Activated CD4-positive, alpha-beta T cell treated with anti-CD3 and anti-CD28 coated beads, Interleukin-2, amount 50 U/mL, for 4 hours (primary cell): ENCODE data around the gene ILF2.
"Not testable (repeated sequence)": the region's sequence is repeated elsewhere in the genome, so short reads cannot be mapped to it uniquely, and the experiment has no call there.

ENCODE experiments used
- DNase-seq, 2 experiments: peaks; one replicate each; pipeline ENCODE4 v3.0.0-alpha.2; 2020

ILF2 gene

DNA sequence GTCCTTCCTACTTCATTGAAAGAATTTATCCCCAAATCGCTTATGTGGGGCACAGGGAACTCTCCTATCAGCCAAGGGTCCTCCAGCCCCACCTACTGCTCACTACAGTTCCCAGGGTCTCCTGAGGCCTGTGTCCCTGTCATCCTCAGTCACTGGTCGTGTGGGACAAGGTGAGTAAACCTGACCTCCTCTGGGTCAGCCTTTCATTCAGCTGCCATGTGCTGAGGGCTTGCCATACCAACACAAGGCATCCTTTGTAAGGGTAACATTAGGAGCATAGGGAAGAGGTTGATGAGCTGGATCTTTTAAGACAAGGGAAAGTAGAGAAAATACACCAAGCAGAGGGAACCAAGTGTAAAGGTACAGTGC lies 23.5 kb downstream of the ILF2 start:
- no peak for DNase-seq

DNA sequence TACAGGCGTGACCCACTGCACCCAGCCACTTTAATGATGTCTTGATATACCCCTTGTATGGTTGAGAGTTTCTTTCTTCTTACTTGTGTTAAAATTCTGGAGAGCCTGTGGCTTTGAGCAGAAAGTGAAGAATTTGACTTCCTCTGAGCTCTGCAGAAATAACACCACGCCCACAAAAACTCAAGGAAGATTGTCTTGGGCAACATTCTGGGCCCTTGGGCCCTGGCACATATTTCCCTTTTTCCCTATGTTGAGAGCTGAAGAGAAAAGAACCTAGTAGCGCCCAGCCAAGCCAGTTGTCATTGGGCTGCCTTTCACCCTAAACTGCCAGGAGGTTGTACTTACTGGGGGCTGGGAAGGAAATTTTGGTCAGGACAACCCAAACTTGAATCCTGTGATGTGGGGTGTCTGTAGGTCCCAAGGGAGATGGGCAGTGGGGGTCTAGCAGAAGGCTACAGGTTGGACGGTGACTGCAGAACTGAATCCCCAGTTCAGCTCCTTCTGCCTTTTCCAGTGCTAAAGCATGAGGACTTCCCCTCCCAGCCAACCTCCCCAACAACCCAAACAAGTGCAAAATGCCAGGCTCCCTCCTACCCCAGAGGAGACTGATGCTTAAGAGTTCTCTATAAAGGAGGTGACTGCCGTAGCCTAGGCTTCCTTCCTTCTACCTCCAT lies 24.0 kb downstream of the ILF2 start:
- no peak for DNase-seq

DNA sequence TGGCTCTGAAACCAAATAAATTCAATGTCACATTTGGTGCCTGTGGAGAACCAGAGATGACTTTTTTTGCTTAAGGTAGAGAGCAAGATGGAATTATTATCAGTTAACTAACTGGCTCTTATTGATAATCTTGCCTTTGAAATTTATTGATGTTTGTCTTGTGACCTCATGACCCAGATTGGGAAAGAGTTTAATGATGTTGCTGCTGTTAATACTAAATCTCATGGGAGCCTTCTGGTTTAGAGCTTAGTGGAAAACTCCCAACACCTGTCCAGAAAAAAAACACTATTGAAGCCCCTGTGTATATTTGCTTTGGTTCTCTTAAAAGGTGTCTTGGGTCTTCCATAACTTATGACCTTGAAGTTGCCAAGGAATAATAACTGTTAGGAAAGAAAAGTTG lies 27.0 kb downstream of the ILF2 start:
- DNase-seq = no peak

DNA sequence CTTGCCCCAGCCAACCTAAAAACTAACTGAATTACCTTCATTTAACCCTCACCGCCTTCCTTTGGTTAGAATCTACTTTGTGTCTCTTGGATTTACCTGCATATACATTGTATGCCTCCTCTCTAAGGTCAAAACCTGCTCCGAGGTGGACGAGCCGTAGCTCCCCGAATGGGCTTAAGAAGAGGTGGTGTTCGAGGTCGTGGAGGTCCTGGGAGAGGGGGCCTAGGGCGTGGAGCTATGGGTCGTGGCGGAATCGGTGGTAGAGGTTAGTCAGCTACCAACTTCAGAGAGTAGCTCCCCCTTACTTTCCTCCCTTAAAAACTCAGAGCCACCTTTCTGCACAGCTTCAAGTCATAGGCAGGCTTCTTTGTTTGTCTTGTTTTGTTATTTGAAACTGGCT lies 27.7 kb downstream of the ILF2 start:
- no peak for DNase-seq

DNA sequence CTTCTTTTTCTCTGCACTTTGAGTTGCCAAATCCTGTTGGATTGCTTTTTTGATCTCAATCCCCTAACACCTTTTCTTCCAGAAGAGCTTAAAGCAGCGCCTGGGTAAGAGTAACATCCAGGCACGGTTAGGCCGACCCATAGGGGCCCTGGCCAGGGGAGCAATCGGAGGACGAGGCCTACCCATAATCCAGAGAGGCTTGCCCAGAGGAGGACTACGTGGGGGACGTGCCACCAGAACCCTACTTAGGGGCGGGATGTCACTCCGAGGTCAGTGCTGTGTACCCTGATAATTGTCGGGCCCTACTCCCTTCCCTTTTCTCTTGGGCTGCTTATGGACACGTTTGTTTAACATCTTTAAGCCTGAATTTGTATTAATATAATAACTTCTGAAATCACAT lies 28.6 kb downstream of the ILF2 start:
- DNase-seq = no peak

DNA sequence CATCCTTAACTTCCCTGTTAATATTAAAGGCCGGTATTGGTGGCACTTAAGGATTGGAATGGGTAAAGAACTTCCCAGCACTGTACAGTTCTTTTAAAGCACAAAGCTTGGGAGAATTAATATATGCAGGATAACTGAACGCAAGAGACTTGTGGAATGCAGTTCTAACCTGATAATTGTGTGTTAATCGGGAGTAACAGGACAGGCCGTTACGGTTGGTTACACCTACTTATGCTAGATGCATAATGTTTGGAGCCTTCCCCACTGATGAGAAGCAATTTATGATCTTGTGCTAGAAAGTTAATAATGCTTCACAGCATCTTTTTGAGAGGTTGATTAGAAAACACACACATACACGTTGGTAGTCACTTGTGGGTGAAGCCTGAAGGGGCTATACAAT lies 29.9 kb downstream of the ILF2 start:
- no peak for DNase-seq

DNA sequence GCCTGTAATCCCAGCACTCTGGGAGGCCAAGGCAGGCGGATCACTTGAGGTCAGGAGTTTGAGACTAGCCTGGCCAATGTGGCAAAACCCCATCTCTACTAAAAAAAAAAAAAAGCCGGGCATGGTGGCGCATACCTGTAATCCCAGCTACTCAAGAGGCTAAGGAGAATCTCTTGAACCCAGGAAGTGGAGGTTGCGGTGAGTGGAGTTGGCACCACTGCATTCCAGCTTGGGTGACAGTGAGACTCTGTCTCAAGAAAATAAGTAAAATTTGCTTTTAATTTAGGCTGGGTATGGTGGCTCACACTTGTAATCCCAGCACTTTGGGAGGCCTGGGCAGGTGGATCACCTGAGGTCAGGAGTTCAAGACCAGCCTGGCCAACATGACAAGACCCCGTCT lies 30.6 kb downstream of the ILF2 start:
- not testable (repeated sequence) for DNase-seq

DNA sequence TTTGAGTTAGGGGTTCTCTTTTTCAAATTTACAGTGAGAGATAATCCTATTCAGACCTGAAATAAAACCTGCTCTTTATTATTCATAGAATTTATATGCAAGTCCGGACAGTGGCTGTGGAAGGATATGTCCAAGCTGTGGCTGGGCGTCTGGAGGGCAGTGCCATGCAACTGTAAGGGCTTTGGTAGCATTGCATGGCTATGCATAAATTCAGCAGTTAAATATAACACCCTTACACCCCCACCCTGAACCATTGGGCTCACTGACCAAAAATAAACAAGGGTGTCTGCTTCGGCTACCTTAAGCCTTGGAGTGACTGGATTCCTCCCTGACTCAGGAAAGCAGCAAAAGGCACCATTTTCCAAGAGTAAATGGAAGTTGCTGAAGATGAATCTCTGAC lies 31.5 kb downstream of the ILF2 start:
- DNase-seq = no peak

DNA sequence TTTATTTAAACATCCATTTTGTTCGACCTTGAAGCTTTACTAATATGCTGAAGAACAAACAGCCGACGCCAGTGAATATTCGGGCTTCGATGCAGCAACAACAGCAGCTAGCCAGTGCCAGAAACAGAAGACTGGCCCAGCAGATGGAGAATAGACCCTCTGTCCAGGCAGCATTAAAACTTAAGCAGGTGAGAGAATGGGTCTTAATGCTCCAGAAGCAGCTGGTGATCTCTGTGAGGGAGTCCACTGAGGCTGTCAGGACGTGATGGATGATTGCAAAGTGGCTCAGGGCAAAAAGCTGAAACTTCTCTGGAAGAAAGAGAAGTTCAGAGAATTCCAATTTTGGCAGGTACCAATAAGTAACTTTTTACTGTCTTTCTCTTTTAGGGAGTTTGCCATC lies 32.5 kb downstream of the ILF2 start:
- DNase-seq = no peak

DNA sequence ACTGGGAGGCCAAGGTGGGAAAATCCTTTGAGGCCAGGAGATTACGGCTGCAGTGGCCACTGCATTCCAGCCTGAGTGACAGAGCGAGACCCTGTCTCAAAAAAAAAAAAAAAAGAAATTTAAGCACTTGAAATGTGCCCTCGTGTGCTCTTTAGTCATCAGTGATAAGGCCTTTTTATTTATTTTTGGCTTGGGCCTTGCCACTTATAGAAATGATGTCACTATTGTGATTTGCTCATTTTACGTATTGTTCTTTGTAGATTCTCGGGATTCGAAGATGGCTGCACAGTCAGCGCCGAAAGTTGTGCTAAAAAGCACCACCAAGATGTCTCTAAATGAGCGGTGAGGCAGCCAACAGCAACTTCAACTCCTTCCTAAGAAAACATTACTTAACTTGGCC lies 34.5 kb downstream of the ILF2 start:
- no peak for DNase-seq

DNA sequence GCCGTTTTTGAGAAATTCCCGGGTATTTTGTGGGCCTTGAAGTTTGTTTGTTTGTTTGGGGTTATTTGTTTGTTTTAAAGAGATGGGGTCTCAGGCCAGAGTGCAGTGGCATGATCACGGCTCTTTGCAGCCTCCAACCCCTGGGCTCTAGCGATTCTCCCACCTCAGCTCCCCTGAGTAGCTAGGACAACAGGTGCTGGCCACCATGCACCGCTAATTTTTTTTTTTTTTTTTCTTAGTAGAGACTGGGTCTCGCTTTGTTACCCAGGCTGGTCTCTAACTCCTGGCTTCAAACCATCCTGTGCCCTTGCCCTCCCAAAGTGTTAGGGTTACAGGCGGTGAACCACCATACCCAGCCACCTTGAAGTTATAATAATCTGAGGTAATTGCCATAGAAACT lies 34.9 kb downstream of the ILF2 start:
- DNase-seq = no peak

DNA sequence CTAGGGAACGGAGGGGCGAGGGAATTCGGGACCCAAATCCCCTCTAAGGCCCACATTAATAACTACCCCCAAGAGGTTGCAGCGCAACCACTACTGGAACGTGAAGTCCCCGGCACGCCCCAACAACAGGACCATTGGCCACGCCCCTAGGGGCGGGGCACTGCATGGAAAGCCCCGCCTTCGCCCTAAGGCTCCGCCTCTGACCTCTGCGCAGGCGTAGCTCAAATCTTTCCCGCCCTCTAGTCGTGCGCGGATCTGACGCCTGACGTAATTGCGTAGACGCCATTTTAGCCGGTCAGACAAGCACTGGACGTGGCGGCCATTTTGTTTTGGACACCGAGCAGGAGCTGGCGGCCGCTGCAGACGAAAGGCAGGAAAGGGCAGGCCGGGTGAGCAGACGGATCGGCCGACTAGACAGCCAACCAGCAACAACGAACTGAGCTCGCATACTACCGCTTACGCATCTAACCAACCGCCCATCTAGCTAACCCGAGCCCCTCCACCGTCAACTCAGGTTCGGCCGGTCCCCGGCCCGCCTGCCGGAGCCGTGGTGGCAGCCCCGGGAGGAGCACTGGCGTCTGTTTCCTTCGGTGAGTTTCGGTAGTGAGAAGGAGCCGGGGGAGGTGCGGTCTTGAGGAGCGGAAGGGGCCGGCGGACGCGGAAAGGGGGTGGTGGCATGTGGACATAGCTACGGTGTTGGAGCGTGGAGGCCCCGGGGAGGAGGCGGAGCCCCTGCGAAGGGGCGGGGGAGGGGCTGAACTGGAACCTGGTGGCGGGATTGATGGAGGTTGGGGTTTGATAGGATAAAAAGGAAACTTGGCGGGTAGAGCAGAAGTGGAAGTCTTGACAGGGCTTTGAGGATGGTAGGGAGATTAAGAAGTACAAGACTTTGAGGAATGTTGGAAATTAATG lies 36.8 kb downstream of the ILF2 start, which contains the start of gene CHTOP:
Gene CHTOP, plus strand, starts transcription at position 313 of the 912 bp plus-strand sequence. CDS start 2,523 bp downstream, outside the sequence.
- peak; percentile 91 for DNase-seq

DNA sequence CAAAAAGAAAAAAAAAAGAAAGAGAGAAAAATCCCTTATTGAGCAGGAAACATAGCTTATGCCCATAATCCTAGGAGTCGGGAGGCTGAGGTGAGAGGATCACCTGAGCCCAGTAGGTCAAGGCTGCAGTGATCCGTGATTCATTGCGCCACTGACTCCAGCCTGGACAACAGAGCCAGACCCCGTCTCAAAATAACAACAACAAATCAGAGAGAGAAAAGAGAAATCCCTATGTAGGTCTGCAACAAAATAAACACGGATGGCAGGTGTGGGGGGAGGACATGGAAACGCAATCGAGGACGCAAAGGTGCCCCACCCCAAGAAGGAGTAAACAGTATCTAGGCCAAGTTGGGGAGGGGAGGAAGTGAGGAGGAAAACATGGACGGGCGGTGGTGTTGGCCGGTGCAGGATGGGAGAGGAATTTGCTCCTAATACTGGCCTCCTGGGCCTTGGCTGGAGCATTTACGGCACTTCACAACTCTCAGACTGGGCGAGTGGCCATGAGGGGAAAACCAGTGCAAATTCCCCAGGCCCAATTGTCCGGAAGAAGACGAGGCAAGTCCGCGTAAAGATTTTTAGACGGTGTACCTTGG lies 37.5 kb downstream of the ILF2 start:
- DNase-seq = no peak

DNA sequence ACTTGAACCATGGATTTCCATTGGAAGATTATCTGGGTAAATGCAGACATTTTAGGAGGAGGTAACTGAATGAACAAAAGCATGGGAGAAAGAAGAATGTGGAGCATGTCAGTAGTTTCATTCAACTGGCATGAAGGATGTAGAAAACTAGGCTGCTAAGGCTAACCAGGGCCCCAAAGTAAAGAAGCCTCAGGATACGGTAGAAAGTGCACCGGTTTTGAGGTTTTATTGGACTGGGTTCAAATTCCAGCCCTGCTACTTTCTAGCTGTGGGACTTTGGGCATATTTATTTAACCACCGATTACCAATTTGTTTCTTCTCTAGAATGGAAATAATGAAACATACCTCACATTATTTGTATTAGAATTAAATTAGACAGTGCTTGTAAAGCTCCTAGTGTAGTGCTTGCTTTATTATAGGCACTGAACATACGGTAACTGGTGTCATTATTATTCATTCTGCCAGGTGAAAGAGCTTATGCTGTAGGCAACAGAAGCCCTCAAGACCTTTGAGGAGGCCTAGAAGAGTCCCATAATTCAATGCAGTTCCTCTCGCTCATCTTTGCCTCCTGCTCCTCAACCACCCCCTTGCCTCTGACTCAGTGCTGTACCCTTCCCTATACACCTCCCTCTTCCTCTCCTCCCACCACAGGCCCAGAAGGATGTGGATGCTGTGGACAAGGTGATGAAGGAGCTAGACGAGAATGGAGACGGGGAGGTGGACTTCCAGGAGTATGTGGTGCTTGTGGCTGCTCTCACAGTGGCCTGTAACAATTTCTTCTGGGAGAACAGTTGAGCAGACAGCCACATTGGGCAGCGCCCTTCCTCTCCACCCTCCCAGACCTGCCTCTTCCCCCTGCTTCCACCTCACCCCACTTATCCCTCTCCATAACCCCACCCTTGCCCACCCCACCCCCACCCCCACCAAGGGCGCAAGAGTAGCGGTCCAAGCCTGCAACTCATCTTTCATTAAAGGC lies 39.5 kb downstream of the ILF2 start:
- DNase-seq = no peak

DNA sequence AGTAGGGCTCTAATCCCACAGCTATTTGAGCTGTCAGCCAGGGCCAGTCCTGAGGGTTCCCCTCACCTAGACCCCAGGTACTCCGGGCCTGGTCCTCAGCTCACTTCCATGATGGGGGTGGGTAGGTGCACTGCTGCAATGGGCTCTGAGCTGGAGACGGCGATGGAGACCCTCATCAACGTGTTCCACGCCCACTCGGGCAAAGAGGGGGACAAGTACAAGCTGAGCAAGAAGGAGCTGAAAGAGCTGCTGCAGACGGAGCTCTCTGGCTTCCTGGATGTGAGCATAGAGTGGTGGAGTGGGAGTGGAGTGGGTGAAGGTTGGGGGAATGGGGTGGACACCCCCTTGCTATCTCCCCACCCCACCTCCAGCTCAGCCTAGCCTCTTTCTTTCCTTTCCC lies 40.4 kb downstream of the ILF2 start:
- DNase-seq = no peak

DNA sequence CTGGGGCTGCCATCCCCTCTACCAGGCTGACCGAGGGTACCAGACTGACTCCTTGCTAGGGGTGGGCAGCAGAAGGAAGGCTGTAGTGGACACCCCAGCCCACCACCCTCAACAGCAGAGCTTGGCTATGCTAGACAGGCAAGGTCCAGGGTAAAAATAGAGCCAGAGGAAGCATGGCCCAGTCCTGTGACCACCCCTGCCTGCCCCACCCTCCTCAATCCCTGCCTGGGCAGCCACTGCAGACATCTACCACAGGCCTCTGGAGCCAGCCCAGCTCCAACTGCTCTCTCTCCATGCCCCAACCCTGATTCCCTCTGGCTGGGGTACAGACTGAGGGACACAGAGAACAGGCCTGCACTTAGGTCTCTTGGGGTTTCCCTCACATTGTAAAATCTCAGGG lies 40.8 kb downstream of the ILF2 start:
- DNase-seq = no peak

DNA sequence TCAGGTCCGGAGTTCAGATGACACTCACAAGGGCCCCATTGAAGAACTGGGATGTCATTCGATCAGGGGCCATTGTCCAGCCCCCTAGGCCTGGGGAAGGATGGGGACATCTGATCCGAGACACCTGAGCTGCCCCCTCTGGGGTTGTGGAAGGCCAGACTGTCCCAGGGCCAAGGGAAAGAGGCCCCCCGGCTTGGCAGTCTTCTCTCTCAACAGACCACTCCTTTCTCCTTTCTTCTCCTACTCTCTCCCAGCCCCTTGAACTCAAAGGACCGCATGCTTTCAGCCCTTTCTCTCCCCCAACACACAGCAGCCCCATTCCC lies 41.5 kb downstream of the ILF2 start:
- no peak for DNase-seq

DNA sequence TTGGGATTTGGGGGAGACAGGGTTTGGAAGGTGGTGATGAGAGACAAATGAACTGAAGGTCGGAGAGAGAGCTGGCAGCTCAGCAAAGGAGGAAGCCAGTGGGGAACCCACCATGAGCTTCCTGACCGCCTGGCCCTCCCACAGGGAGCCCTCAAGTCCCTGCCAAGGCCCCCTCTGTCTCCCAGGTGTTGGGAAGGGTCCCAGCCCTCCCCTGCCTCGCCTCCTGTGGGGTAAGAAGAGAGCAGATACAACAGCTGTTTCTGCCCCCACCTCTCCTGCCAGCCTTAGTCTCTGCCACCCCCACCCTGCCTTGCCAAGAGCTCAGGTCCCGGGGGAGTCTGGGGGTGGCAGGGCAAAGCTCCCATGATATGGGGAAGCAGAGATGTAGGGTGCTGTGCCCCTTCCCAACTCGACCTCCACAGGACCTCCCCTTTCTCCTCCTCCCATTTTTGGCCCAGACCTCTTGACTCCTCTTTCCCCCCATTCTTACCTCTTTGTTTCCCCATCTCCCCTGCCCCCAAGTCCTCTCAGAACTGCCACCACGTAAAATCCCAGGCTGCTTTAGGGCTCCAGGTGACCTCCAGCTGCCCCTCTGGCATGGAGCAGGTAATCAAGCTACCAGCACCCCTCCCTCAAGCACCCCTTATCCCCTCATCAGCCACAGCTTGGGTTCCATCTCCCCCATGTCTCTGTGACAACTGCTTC lies 42.0 kb downstream of the ILF2 start:
- DNase-seq = no peak

DNA sequence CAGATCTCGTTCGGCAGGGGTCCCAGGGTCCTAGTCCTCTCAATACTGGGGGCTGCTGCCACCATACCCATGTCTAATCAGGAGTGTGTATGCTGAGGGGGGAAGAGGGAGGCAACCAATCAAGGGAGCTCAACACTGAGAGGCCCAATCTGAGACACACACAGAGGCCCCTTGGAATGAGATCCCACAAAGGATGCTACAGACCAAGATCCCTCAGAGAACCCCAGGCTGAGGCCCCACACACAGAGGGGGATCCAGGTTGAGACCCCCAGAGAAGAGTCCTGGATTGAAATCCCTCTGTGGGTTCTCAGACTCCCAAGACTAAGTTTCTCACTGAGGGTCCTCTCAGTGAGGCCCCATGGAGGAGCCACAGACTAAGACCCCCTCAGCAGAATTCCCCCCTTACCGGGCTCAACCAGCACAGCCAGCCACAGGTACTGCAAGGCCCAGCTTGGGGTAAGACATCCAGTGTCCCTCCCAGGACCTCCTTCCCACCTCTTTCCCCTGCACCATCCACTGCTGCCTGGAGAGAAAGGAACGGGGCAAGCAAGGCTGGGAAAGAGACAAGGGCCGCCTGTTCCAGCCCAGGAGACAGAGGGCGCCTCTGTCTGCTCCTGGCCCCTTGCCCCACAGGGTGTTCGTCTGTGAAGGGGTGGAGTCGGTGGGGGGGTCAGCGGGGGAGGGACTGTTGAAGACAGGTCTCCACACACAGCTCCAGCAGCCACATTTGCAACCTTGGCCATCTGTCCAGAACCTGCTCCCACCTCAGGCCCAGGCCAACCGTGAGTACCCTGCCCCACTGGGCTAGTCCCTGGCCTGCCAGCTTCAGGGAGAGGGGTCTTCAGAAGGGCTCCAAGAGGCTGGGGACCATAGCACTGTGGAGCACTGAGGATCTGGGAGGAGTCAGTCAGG lies 42.8 kb downstream of the ILF2 start, which contains the start of gene S100A1:
Gene S100A1, plus strand, starts transcription at position 720 of the 912 bp plus-strand sequence. CDS start 2,088 bp downstream, outside the sequence.
- no peak for DNase-seq

DNA sequence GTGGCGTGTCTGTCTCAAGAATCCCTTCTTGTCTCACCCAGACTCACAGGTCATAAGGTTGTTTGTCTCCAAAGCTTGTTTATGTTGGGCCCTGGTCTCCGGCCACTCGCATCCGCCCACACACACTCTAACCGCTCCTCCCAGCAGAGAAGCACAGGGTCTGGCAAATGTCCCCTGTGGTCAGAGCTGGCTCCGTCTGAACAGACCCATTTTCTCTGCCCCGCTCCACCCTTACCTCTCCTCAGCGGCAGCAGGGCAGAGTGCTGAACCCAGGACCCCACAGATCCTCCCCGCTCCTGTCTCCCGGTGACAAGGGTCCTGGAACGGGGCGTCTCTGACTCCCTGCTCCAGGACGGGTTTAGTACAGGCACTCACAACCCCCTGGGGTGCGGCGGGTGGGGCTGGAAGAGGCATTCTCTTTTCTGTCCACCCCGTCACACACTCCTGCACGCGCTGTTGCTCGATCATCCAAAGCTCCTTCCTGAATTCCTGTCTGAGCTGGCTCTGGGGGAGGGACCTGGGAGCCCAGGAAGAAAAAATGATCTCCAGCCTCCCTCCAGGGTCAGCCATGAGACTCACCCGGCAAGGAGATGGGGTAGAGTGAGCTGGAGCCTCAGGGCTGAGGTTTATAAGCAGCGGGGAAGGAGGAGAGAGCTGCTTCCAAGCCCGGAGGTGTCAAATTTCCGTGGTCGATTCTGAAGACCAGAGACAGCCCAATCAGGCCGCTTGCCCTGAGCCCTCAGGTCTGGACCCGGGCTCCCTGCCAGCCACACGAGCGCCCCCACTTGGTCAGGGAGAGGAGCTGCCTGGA lies 43.7 kb downstream of the ILF2 start, which contains the start of gene S100A13:
Gene S100A13, minus strand, starts transcription at position 602 of the 811 bp plus-strand sequence. CDS start 1,033 bp downstream, outside the sequence.
- DNase-seq = no peak
